Endothelial cell of umbilical vein (primary cell): ENCODE results near the gene ANGPTL7. TPM values are rescaled to one million over a fixed set of nuclear protein-coding genes. Genes with fewer than 3 reads are reported as not detected.

Experiments
- BruUV-seq: library from RNA; stranded (reverse); fragments of 400-500 nt; replicated peaks from 2 replicates; lab custom pipeline; 2021; lab: Mats Ljungman, UMichigan
- CTCF ChIA-PET: fragments of 300-600, 350-600 bp; sonication (Branson Sonifier 250); formaldehyde crosslinking; loops from one replicate; lab custom pipeline; 2021; ENCODE audit warnings: antibody characterized with exemption, inconsistent platforms; lab: Charles Lee
- POLR2A ChIA-PET: fragments of 300-600, 350-600 bp; sonication (Branson Sonifier 250); formaldehyde crosslinking; loops from one replicate; lab custom pipeline; 2021; ENCODE audit warnings: antibody characterized with exemption, inconsistent platforms; lab: Charles Lee
- DNase-seq: peaks from one replicate; pipeline ENCODE4 v3.0.0-alpha.2; 2011; ENCODE audit warnings: low read depth, low spot score
- FAIRE-seq: peaks from 2 replicates; lab custom pipeline; 2011; peaks lifted over from hg19 to GRCh38; lab: Jason Lieb, UNC
- H2AFZ ChIP-seq: 2 replicates; pipeline ENCODE4 v1.6.0; 2012; ENCODE audit warnings: low read depth, low read length, control low read depth, inconsistent platforms
- H3K27ac ChIP-seq: 2 replicates; pipeline ENCODE4 v1.5.1; 2011; ENCODE audit warnings: low read depth, mild to moderate bottlenecking, control low read depth, low read length, moderate library complexity; ENCODE audit not compliant: insufficient read depth
- H3K27me3 ChIP-seq, 2 experiments: 2 replicates each; pipeline versions ENCODE4 v1.6.0 to v1.6.1; 2011; ENCODE audit warnings: low read length in 2 of 2, mixed read lengths in 1 of 2; ENCODE audit not compliant: control insufficient read depth in 2 of 2, insufficient read depth in 2 of 2
- H3K36me3 ChIP-seq, 2 experiments: 2 replicates in 1 of 2; 3 replicates in 1 of 2; pipeline ENCODE4 v1.5.1; 2011; ENCODE audit warnings: low read length in 2 of 2, mild to moderate bottlenecking in 1 of 2, moderate library complexity in 1 of 2; ENCODE audit not compliant: control insufficient read depth in 2 of 2, insufficient read depth in 2 of 2; ENCODE audit errors: extremely low read depth in 1 of 2
- H3K4me1 ChIP-seq: 3 replicates; pipeline ENCODE4 v1.5.1; 2011; ENCODE audit warnings: mild to moderate bottlenecking, low read length; ENCODE audit not compliant: control insufficient read depth, insufficient read depth; ENCODE audit errors: extremely low read depth
- H3K4me2 ChIP-seq: 2 replicates; pipeline ENCODE4 v1.6.1; 2011; ENCODE audit warnings: low read length, control low read depth, mixed read lengths; ENCODE audit not compliant: insufficient read depth
- H3K4me3 ChIP-seq, 3 experiments: fragments of 200-600 bp in 1 of 3; sonication (generic), shearing (Covaris generic) in 1 of 3; replicated peaks in 1 of 3; 2 replicates each; pipeline ENCODE4 v1.5.1; 2011 to 2016; ENCODE audit warnings: control low read depth in 3 of 3, low read length in 3 of 3, mild to moderate bottlenecking in 2 of 3, inconsistent platforms in 1 of 3, low read depth in 1 of 3, moderate library complexity in 1 of 3; ENCODE audit not compliant: insufficient read depth in 1 of 3
- H3K79me2 ChIP-seq: 2 replicates; pipeline ENCODE4 v1.6.0; 2012; ENCODE audit warnings: low read length, inconsistent platforms; ENCODE audit not compliant: control insufficient read depth, insufficient read depth
- H3K9ac ChIP-seq: replicated peaks from 2 replicates; pipeline ENCODE3; 2011; ENCODE audit warnings: low read length, control low read depth; ENCODE audit not compliant: insufficient read depth; ENCODE audit errors: extremely low read depth
- H3K9me1 ChIP-seq: replicated peaks from 3 replicates; pipeline ENCODE4 v1.6.0; 2011; ENCODE audit warnings: mild to moderate bottlenecking, low read length; ENCODE audit not compliant: control insufficient read depth, insufficient read depth; ENCODE audit errors: extremely low read depth
- H3K9me3 ChIP-seq: replicated peaks from 2 replicates; pipeline ENCODE4 v1.5.1; 2012; ENCODE audit warnings: low read length, inconsistent platforms; ENCODE audit not compliant: control insufficient read depth, insufficient read depth
- H4K20me1 ChIP-seq: replicated peaks from 2 replicates; pipeline ENCODE3; 2011; ENCODE audit warnings: mild to moderate bottlenecking, low read length; ENCODE audit not compliant: control insufficient read depth, insufficient read depth; ENCODE audit errors: extremely low read depth
- CTCF ChIP-seq, 2 donors: IDR thresholded peaks; 1 replicate in 1 of 2; 2 replicates in 1 of 2; pipeline ENCODE4 v1.5.1; 2011; ENCODE audit warnings: low read length in 2 of 2, mild to moderate bottlenecking in 2 of 2, moderate library complexity in 2 of 2, control low read depth in 1 of 2, inconsistent platforms in 1 of 2, low read depth in 1 of 2; ENCODE audit not compliant: insufficient read depth in 1 of 2; ENCODE audit errors: extremely low read depth in 1 of 2
- EZH2 ChIP-seq: IDR thresholded peaks from 2 replicates; pipeline ENCODE4 v1.6.1; 2012; ENCODE audit warnings: borderline replicate concordance, low read depth, mild to moderate bottlenecking, moderate library complexity, low read length, inconsistent platforms; ENCODE audit not compliant: severe bottlenecking
- FOS ChIP-seq: IDR thresholded peaks from 2 replicates; pipeline ENCODE4 v1.6.1; 2011; ENCODE audit warnings: mild to moderate bottlenecking, low read length, moderate library complexity, borderline replicate concordance; ENCODE audit not compliant: insufficient read depth
- GATA2 ChIP-seq: IDR thresholded peaks from 2 replicates; pipeline ENCODE4 v1.7.0; 2011; ENCODE audit warnings: low read depth, mild to moderate bottlenecking, moderate library complexity, mixed read lengths, low read length; ENCODE audit not compliant: insufficient read length, insufficient read depth
- JUN ChIP-seq: IDR thresholded peaks from 2 replicates; pipeline ENCODE4 v1.6.1; 2011; ENCODE audit warnings: borderline replicate concordance, low read depth; ENCODE audit not compliant: insufficient read length, insufficient read depth
- MYC ChIP-seq: IDR thresholded peaks from one replicate; pipeline ENCODE4 v1.6.1; 2011; ENCODE audit warnings: mild to moderate bottlenecking, low read depth, low read length
- POLR2A ChIP-seq: IDR thresholded peaks from 2 replicates; pipeline ENCODE4 v1.6.1; 2012; ENCODE audit warnings: low read depth, mild to moderate bottlenecking, control low read depth, low read length
- POLR2AphosphoS5 ChIP-seq: IDR thresholded peaks from 2 replicates; pipeline ENCODE4 v1.6.1; 2012; ENCODE audit warnings: low read depth, mild to moderate bottlenecking, control low read depth, low read length, moderate library complexity; ENCODE audit not compliant: insufficient read depth
- dilution Hi-C: fragments of 300-500 bp; cut with MboI; formaldehyde crosslinking; loops from one replicate; pipeline ENCODE4 v1.15.0; 2019; ENCODE audit warnings: low sequenced_read_pairs; ENCODE audit not compliant: extremely low pct_ligation_motif_present
- intact Hi-C: fragments of 100-400 bp; cut with micrococcal nuclease; formaldehyde crosslinking; loops from one replicate; pipeline ENCODE4 v1.10.0; 2022
- polyA plus RNA-seq, 4 experiments: library from polyadenylated mRNA; depleted of rRNA in 3 of 4; stranded (reverse) in 3 of 4; unstranded in 1 of 4; fragments of >200 nt; gene quantifications; 2 replicates each; pipeline versions ENCODE4 v1.2.1 to v1.2.3, GENCODE V29; 2011 to 2012; ENCODE audit warnings: missing spikeins in 1 of 4
- total RNA-seq: library from RNA; stranded (reverse); gene quantifications from 2 replicates; pipeline ENCODE4 v1.2.3, GENCODE V29; 2021
- TF ChIP-seq, protein P1 (sequence below): IDR thresholded peaks from 2 replicates; pipeline ENCODE4 v1.6.1; 2011; ENCODE audit not compliant: insufficient read depth, insufficient read length

Gene ANGPTL7
- total and polyA plus RNA-seq, 2 donors (not counting 3 experiments of a cell fraction or from before 2014, with no cell fraction given): not detected

- Histone ChIP-seq H3K27ac (no peak overlapping the region), H4K20me1 (no peaks in the 10 kb centered on the region), H3K79me2 (no peaks in the 10 kb centered on the region), H3K27me3 (no peaks in the 10 kb centered on the region), H3K4me1 (no peaks in the 10 kb centered on the region), H3K4me2 (no peak overlapping the region), H3K36me3 (peaks cover 0 to 2% of the 10 kb centered on the region in 2 experiments), H3K9me3 (no peaks in the 10 kb centered on the region), H2AFZ (no peak overlapping the region), H3K9ac (no peak overlapping the region), H3K4me3 (no peak overlapping the region), H3K9me1 (no peaks in the 10 kb centered on the region)
- POLR2A ChIA-PET: no interaction called here
- intact Hi-C loops: no loop called here
- CTCF ChIA-PET: interaction anchor here (0.6 kb wide), 1 partner anchor 49 kb away, joined by 3 read pairs; no protein-coding TSS in a partner anchor
- TF ChIP-seq JUN (no peak), FOS (no peak), CTCF (IDR thresholded peaks at IDR 0.05; ENCODE audit: extremely low read depth in 1 of 2, insufficient read depth in 1 of 2, low read depth in 1 of 2, low read length in 2 of 2) (no peak), POLR2A (no peak), POLR2AphosphoS5 (no peak), EZH2 (no peak), MYC (no peak), GATA2 (no peak)
- TF ChIP-seq, protein P1, sequence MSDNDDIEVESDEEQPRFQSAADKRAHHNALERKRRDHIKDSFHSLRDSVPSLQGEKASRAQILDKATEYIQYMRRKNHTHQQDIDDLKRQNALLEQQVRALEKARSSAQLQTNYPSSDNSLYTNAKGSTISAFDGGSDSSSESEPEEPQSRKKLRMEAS: no peak
- no TSS peak for BruUV-seq
- no peak for FAIRE-seq
- dilution Hi-C loops: no loop called here
- DNase-seq: no peak
Measured at GRCh38 chr1:11169202-11169601, 20.0 kb upstream of the ANGPTL7 start.
